DMS79 treated with DMSO at 0.1 percent for 48 hours (cell line): ENCODE results near the gene CHAD.
A peak's percentile ranks its signal among the peaks of the same experiment; 100 is the strongest.
"Not testable (repeated sequence)": the region's sequence is repeated elsewhere in the genome, so short reads cannot be mapped to it uniquely, and the experiment has no call there.

Source experiments
- DNase-seq: peaks from one replicate; lab custom pipeline; 2025; lab: John Stamatoyannopoulos, UW

The CHAD gene

DNA sequence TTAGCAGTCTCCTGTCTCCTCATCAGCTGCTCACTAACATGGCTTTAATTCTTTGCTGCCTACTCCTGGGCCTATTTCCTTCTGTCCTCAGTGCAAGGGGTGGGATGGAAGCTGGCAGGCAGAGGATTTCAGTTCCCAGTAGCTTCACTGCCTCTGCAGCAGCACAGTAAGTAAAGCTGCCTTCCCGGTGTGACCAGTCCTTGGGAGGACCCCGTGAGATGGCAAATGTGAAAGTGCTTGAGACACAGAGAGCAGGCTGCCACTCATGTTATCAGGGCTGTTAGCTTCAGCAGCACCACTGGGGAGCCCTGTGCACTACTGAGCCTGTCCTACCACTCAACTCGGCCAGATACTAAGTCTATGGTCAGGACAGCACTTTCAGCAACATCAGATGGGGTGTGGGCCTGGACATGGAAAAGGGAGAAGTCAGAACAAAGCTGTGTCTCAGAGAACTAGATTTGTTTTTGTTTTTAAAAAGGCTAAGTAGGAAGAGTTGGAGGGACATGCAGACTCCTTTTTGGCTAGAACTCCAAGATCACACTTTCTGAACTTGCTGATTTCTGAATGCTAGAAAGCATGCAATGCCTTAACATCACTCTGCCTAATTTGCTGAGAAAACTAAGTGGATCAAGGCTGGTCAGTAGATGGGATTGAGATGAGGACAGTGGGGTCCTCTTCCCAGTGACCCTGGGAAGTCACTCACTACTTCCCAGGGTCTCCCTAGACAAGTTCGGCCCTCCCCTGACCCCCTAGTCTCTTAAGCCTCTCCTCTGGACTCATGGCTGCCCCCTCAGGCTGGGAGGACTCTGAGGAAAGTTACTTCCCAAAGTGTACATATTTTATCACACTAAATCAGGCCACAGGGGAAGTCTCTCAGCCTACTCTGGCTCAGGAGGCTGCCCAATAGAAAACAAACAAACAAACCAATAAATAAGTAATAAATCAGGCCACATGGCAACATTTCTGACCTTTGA lies 41.6 kb downstream of the CHAD start:
- no peak for DNase-seq

GRCh38 chr17:50426472-50426782 lies 42.3 kb downstream of the CHAD start:
- no peak for DNase-seq

GRCh38 chr17:50425682-50426471 lies 42.8 kb downstream of the CHAD start, which contains the start of gene ACSF2:
TSS of gene ACSF2 (plus strand) at chr17:50426218. CDS start at chr17:50426262, 44 bp downstream.
- peak; percentile 37 for DNase-seq

GRCh38 chr17:50424996-50425681 lies 43.5 kb downstream of the CHAD start:
- no peak for DNase-seq

- no peak for DNase-seq
Observed at GRCh38 chr17:50424246-50424995, 44.3 kb downstream of the CHAD start.

DNA sequence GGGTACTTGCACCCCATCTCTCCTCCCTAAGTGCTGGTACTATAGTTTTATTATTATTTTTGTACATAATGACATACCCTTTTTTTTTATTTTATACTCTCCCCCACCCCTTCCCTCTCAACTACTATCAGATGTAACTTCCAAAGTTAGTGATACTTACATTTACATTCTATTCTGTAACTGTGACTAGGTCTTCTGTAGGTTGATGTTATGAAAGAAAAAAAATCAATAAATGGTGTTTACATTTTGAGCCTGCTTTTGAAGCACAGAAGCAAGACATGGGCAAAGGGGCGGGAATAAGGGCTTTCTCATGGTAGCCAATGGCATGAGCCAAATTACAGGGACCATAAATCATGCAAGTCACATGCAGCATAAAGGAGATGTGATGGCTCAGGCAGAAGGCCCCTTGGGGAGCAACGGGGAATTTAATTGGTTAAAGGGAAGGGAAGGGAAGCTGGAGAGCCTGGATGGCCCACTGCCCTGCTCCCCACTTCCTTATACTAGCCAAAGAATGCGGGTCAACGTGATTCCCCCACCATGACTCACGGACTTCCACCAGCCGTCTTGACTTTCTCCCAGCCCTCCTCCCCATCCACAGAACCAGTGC lies 45.0 kb downstream of the CHAD start:
- DNase-seq: no peak

DNA sequence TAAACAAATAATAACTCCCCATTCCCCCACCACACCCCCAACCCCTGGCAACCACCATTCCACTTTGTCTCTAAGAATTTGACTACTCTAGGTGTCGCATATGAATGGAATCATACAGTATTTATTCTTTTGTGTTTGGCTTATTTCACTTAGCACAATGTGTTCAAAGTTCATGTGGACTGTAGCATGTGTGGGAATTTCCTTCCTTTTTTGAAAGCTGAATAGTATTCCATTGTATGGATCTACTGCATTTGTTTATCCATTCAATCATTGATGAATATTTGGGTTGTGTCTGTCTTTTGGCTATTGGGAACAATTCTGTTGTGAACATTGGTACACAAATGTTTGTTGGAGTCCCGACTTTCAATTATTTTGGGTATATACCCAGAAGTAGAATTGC lies 45.9 kb downstream of the CHAD start:
- no peak for DNase-seq

- peak; percentile 25 for DNase-seq
Observed at GRCh38 chr17:50421308-50422051, 47.2 kb downstream of the CHAD start.

DNA sequence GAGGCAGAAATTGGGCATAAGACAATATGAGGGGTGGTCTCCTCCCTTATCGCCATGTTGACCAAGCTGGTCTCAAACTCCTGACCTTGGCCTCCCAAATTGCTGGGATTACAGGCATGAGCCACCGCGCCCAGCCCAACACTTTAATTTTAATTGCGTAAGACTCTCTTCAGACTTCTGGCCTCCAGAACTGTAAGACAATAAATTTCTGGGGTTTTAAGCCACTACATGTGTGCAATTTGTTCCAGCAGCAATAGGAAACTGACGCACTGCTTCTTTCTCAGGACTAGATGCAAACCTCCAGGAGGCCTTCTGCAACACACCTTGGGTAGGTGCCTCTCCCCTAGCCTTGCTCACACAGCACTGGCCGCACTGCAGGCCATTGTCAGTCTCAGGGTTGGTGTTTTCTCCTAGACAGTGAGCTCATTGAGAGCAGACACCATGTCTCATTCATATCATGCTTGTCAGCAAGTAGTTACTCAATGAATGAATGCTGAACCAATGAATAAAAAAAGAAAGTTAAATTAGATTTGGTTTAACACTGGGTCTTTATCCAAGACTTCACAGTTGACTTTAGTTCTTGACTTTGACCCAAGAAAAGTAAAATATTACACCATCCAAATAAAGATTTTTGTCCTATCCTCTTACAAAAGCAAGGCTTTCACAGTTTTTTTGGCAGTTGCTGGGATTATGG lies 48.1 kb downstream of the CHAD start:
- DNase-seq: no peak

DNA sequence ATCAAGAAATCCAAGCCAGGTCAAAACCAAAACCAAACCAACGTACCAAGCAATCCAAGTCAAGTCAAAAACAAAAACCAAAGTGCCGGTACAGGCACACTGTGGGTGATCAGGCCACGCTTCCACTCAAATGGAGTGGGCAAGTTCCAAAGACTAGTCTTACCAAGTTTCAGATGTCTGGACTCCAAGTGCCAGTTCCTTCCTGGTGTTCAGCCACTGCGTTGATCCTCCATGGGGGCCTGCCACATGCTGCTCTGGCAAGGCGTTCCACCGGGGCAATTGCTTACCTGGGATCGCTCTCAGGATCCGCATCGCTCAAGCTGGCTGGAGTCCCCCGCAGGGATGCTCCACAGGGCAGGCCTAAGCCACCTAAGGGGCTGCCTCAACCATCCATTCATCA lies 49.1 kb downstream of the CHAD start:
- DNase-seq: not testable (repeated sequence)

DNA sequence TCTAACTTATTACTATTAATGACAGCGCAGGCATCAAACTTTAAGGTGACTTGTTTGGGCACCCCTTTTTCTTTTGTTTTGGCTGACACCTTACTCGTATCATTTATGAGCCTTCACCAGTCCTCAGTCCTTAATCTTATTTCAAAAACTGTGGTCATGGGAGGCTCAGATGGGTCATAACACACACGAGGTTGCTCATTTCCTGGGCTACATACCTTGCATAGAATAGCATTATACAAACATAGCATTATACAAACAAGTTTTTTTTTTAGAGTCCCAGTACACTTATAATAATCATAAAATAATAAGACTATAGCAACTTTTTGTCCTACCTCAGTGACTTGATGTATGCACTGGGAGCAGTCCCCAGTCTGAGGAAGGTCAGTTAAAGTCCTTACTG lies 53.9 kb downstream of the CHAD start:
- no peak for DNase-seq
